Amniotic stem cell (primary cell): ENCODE measurements around the gene GNLY.

ENCODE experiments used
- DNase-seq: peaks from one replicate; lab custom pipeline; 2025; lab: John Stamatoyannopoulos, UW

Gene GNLY

DNA sequence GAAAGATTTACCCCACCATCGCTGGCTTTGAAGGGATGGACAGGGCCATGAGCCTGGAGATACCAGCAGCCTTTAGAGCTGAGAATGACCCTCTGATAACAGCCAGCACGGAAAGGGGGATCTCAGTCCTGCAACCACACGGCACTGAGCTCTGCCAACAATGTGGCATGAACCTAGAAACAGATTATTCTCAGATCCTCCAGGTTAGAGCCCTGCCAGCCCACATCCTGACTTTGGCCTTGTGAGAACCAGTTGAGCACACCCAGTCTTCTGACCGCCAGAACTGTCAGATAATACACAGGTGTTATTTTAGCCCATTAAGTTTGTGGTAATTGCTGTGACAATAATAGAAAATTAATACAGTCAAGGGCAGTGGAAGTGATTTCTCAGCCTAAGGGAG lies 9.4 kb upstream of the GNLY start:
- DNase-seq: no peak

- DNase-seq: no peak
Measured at GRCh38 chr2:85690932-85691331, 3.2 kb upstream of the GNLY start.

DNA sequence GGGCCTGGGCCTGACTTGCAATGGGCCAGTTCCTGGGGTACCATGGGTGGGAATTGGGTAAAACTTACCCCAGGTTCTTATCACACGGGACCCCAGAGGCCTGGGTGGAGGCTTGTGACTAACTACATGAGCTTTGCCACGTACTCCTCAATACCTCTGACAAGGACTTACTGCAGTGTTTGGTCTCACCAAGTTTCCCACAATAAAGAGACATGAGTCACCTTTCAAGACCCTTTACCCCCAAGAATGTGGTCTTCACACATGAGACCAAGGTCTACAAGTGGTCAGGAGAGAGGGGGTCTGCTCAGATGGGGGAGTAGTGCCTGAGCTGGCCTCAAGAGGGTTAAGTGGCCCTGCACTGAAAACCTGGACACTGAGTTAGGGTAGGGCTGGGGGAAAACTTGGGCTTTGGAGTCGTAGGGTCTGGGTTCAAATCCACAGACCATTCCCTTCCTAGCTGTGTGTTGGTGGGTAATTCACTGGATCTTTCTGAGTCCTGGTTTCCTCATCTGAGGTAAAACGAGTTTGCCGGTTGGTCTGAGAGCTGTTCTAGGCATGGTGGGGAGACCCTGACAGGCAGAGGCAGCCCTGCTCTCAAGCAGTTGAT lies 2.0 kb upstream of the GNLY start:
- no peak for DNase-seq

DNA sequence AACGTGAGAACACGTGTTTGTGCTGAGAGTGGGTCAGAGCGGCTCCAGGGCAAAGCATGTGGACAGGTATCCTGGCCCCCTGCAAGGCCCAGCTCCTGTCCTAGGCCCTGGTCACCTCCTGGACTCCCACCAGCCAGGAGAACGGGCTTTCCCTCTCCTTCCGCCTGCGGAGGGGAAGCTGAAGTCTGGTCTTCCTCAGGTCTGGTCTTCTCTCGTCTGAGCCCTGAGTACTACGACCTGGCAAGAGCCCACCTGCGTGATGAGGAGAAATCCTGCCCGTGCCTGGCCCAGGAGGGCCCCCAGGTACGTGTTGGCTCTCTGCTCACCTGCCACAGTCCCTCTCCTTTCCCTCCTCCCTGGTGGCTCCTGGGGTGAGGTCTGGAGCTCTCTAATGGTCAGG lies 963 bp downstream of the GNLY start:
- DNase-seq: no peak

DNA sequence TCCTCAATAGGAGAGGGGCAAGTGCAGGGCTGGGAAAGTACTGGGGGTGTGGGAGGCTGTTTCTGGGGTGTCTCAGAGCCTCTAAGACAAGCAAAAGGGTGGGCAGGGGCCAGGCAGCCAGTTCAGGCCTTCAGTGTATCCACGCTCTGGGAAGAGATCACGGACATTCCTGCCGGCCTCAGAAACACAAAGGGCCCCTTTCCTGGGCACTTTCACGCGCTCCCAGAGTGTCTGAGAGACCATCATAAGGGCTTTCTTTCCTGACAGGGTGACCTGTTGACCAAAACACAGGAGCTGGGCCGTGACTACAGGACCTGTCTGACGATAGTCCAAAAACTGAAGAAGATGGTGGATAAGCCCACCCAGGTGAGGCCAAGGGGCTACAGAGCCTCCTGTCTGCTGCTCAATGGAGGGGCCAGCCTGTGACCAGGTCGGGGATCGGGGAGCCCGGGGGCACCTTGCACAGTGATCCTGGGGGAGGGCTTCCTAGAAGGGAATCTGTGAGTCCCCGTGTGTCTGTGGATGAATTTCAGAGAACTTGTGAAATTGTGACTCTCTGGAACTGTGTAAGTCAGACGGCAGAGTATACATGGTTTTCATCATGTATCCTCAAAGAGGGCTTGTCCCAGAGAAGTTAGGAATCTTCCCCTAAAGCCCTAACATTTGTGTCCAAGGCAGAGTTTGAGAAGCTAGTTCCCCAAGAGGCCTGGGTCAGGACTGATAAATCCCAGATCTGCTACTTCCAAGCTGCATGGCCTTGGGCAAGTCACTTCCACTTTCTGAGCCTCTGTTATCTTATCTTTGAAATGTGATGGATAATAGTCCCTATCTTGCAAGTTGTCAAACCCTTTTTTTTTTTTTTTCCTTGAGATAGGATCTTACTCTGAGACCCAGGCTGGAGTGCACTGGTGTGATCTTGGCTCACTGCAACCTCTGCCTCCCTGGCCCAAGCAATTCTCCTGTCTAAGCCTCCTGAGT lies 1.8 kb downstream of the GNLY start:
- no peak for DNase-seq

- no peak for DNase-seq
Measured at GRCh38 chr2:85697096-85697495, 2.9 kb downstream of the GNLY start.

DNA sequence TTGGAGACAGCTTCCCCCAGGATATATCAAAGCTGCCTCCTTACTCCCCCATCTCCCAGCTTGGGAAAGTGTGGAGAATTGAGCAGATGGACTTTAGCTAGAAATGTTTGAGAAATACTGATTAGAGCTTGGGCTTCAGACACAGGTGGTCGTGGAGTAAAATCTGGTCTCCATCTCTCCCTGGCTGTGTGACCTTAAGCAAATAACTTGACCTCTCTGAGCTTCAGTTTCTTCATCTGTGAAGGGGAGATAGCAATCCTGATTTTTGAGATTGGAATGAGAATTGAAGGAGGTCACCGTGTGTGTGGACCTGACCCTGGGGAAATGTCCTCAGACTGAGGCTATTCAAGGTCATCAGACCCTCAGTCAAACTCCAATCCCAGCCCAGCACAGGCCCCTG lies 3.6 kb downstream of the GNLY start:
- DNase-seq: no peak

DNA sequence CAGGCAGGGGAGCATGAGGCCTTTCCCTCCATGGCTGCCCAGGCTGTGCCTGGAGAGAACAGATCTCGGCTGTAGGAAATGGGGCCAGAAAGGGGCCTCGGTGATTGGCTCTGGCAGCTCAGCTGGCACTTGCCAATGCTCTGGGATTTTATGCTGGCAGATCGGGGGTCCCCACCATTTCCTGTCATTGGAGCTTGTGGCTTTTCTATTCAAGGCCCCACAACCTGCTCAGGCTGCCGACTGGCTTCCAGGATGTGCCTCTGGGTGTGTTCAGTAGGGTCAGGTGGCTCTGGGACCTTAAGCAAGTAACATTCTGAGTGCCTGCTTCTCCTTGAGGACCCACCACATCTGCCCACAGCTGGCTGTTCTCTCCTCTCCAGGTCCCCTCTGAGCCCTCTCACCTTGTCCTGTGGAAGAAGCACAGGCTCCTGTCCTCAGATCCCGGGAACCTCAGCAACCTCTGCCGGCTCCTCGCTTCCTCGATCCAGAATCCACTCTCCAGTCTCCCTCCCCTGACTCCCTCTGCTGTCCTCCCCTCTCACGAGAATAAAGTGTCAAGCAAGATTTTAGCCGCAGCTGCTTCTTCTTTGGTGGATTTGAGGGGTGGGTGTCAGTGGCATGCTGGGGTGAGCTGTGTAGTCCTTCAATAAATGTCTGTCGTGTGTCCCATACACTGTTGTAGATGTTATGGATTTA lies 4.2 kb downstream of the GNLY start:
- no peak for DNase-seq

DNA sequence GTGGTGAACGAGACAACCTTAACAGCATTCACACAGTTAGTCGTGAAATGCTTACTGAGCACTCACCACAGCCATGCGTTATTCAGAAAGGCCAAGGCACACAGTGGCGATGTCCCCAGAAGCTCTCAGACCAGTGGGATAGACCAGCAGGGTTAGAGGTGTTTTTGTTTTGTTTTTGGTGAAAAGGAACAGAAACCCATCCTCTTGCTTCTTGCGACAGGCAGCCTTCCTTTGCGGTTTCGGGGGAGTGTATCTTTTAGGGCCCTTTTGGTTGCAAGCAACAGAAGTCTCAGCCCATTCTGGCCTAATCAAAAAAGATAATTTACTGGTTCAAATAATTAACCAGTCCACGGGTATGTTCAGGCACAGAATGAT lies 4.7 kb downstream of the GNLY start:
- DNase-seq: no peak

DNA sequence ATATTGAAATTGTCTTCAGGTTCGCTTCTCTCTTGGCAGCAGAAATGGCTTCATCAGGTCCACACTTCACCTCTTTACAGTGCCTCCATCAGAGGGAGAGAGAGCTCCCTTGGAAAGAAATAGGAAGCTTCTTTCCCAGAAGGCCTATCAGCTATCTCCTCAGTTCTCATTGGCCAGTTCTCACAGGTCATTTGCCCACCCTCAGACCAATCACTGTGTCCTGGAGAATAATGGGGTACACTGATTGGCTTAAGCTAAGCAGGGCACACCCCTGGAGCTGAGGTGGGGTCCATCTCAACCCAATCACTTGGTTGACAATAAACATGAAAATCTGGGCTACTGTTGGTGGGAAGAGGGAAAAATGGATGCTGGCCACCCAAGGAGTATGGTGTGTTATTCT lies 5.2 kb downstream of the GNLY start:
- DNase-seq: no peak

GRCh38 chr2:85702172-85702571 lies 8.0 kb downstream of the GNLY start:
- DNase-seq: peak; percentile 29

- no peak for DNase-seq
Measured at GRCh38 chr2:85702800-85703199, 8.6 kb downstream of the GNLY start.

GRCh38 chr2:85703329-85703728 lies 9.2 kb downstream of the GNLY start:
- no peak for DNase-seq

DNA sequence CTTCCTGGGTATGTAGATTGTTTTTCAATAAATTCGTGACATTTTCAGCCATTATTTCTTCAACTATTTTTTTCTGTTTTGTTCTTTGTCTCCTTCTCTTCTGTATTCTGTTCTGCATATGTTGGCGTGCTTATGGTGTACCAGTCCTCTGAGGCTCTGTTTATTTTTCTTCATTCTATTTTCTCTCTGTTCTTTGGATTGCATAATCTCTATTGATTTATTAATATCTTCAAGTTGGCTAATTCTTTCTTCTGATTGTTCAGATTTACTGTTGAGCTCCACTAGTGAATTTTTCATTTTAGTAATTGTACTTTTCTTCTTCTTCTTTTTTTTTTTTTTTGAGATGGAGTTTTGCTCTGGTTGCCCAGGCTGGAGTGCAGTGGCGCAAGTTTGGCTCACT lies 9.9 kb downstream of the GNLY start:
- DNase-seq: no peak

- no peak for DNase-seq
Measured at GRCh38 chr2:85704800-85705679, 10.9 kb downstream of the GNLY start.

GRCh38 chr2:85705680-85706039 lies 11.5 kb downstream of the GNLY start:
- peak; percentile 50 for DNase-seq

GRCh38 chr2:85706063-85706462 lies 11.9 kb downstream of the GNLY start:
- no peak for DNase-seq

GRCh38 chr2:85706599-85707296 lies 12.6 kb downstream of the GNLY start:
- no peak for DNase-seq

- peak; percentile 93 for DNase-seq
Measured at GRCh38 chr2:85707304-85707703, 13.1 kb downstream of the GNLY start.

DNA sequence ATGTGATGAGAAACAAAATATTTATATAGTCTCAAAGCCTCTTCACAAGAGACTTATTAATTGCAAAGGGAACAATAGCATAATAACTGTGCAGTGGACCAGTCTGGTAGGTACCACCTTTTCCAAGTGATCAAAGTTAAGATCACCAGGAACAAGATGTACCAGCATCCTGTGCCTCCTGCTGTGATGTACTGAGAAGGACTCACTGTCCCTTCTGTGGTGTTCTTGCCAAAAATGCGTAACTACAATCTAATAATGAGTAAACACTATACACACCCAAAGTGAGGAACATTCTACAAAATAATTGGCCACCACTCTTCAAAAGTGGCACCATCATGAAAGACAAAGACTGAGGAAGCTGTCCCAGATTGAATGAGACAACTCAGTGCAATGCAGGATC lies 14.5 kb downstream of the GNLY start:
- no peak for DNase-seq

DNA sequence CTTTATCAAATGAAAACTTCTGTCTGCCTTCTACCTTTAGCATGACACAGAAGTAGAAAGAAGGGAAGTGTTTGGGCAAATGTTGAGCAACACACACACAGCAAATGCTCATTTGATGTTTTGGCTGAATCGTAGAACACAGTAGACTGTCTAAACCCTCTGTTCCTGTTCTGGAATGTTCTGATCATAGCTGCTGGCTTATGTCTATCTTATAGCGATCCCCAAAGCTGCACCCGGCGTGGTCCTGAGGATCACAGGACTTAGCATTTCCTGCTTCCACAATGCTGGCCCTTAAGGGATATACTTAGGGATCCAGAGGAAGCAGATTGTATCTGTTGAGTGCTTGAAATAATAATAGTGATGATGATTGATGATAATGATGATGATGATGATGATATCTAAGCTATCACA lies 15.2 kb downstream of the GNLY start:
- DNase-seq: no peak
